Measurements from ENCODE around the gene IFNAR1. TPM values are rescaled to one million over a fixed set of nuclear protein-coding genes. Genes with fewer than 3 reads are reported as not detected.

The IFNAR1 gene
- polyA plus RNA-seq, 2 of the 4 experiments (the other 2 are of a cell fraction): 14.1 to 14.2 TPM

DNA sequence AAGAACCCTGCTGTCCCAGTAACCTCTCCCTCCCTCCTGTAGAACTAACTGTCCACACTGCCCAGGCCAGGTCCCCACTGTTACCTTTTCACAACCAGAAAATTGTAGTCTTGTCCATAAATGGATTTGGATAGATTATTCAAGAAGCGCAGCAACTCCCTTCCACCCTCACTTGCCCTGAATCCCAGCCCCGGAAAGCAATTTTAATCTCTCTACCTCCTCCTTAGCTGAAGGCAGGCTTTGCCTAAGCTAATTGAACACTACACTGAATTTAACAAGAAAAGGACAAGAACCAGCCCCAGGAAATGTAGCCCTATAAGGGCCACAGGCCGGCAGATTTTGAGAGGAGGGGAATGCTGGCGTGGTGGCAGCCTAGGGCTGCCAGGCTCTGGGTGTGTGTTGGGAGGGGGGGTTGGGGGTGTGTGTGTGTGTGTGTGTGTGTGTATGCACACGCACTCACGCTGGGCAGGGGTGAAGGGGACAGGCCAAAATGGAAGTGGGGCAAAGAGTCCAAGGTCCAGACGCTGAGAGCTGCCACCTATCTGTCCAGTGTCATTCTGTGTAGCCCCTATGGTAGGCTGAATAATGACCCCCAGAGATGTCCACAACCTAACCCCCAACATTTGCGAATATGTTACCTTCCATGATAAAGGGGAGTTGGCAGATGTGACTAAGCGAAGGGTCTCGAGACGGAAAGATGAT, 67.7 kb downstream of the IFNAR1 start:
- Histone ChIP-seq H3K4me3 (no peak overlapping the region), H3K9me3 (no peaks in the 10 kb centered on the region), H3K4me2 (no peak overlapping the region), H3K27ac (no peak overlapping the region), H3K4me1 (no peaks in the 10 kb centered on the region)
- ATAC-seq (no peak), DNase-seq (ENCODE audit: low read depth in 1 of 2, low spot score in 1 of 2) (no peak), FAIRE-seq (no peak)
- no peak for TF ChIP-seq EP300 (IDR thresholded peaks at IDR 0.05)
- TF ChIP-seq POLR2A (IDR thresholded peaks at IDR 0.05; ENCODE audit: low read length): no peak
- TF ChIP-seq PHF8 (IDR thresholded peaks at IDR 0.05; ENCODE audit: borderline replicate concordance, low read depth): no peak
- WGBS (ENCODE audit: missing lambda C conversion rate): 76% methylated on average over 8 of the region's 11 CpGs
- ChIA-PET CTCF (no interaction called here), POLR2A (interaction anchor here (0.7 kb wide), 1 partner anchor 434 kb away, joined by 3 read pairs; no protein-coding TSS in a partner anchor)

DNA sequence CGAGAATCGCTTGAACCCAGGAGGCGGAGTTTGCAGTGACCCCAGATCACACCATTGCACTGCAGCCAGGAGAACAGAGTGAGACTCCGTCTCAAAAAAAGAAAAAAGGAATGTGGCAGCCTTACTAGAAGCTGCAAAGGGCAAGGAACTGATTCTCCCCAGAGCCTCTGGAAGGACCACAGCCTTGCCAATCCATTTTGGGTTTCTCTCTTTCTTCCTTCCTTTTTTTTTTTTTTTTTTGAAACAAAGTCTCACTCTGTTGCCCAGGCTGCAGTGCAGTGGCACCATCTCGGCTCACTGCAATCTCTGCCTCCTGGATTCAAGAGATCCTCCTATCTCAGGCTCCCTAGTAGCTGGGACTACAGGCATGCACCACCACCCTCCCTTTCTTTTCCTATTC, 68.6 kb downstream of the IFNAR1 start:
- no peak for TF ChIP-seq NPAS2 (CRISPR knock-in tag; IDR thresholded peaks at IDR 0.05; ENCODE audit: borderline replicate concordance)
- no peak for TF ChIP-seq SMC3 (IDR thresholded peaks at IDR 0.05)
- TF ChIP-seq, protein P1, sequence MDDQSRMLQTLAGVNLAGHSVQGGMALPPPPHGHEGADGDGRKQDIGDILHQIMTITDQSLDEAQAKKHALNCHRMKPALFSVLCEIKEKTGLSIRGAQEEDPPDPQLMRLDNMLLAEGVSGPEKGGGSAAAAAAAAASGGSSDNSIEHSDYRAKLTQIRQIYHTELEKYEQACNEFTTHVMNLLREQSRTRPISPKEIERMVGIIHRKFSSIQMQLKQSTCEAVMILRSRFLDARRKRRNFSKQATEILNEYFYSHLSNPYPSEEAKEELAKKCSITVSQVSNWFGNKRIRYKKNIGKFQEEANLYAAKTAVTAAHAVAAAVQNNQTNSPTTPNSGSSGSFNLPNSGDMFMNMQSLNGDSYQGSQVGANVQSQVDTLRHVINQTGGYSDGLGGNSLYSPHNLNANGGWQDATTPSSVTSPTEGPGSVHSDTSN (IDR thresholded peaks at IDR 0.05): no peak
- TF ChIP-seq, protein P2, sequence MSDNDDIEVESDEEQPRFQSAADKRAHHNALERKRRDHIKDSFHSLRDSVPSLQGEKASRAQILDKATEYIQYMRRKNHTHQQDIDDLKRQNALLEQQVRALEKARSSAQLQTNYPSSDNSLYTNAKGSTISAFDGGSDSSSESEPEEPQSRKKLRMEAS (IDR thresholded peaks at IDR 0.05): no peak
- TF ChIP-seq HDAC2 (IDR thresholded peaks at IDR 0.05): no peak
- TF ChIP-seq ESRRA (IDR thresholded peaks at IDR 0.05; ENCODE audit: borderline replicate concordance, low read length): no peak
- TF ChIP-seq CHD2 (IDR thresholded peaks at IDR 0.05; ENCODE audit: low read length, partially characterized antibody): no peak
- no peak for TF ChIP-seq KDM1A (IDR thresholded peaks at IDR 0.05; ENCODE audit: low read depth)
- TF ChIP-seq, protein P3, sequence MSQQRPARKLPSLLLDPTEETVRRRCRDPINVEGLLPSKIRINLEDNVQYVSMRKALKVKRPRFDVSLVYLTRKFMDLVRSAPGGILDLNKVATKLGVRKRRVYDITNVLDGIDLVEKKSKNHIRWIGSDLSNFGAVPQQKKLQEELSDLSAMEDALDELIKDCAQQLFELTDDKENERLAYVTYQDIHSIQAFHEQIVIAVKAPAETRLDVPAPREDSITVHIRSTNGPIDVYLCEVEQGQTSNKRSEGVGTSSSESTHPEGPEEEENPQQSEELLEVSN (IDR thresholded peaks at IDR 0.05; ENCODE audit: borderline replicate concordance, low read depth): no peak
- no peak for TF ChIP-seq MAFK (IDR thresholded peaks at IDR 0.05; ENCODE audit: partially characterized antibody)
- TF ChIP-seq, protein P4, sequence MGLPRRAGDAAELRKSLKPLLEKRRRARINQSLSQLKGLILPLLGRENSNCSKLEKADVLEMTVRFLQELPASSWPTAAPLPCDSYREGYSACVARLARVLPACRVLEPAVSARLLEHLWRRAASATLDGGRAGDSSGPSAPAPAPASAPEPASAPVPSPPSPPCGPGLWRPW (IDR thresholded peaks at IDR 0.05): no peak
- TF ChIP-seq EHF (CRISPR knock-in tag; IDR thresholded peaks at IDR 0.05): no peak
- TF ChIP-seq RNF2 (IDR thresholded peaks at IDR 0.05; ENCODE audit: borderline replicate concordance, low read depth): no peak
- TF ChIP-seq, protein P5, sequence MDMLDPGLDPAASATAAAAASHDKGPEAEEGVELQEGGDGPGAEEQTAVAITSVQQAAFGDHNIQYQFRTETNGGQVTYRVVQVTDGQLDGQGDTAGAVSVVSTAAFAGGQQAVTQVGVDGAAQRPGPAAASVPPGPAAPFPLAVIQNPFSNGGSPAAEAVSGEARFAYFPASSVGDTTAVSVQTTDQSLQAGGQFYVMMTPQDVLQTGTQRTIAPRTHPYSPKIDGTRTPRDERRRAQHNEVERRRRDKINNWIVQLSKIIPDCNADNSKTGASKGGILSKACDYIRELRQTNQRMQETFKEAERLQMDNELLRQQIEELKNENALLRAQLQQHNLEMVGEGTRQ (IDR thresholded peaks at IDR 0.05): no peak
- no peak for TF ChIP-seq MAZ (IDR thresholded peaks at IDR 0.05; ENCODE audit: borderline replicate concordance, low read depth, low read length)
- TF ChIP-seq HOXB5 (CRISPR knock-in tag; IDR thresholded peaks at IDR 0.05): no peak
- TF ChIP-seq POLR2AphosphoS2 (conservative IDR thresholded peaks at IDR 0.05; ENCODE audit: low read length): no peak
- TF ChIP-seq, protein P6, sequence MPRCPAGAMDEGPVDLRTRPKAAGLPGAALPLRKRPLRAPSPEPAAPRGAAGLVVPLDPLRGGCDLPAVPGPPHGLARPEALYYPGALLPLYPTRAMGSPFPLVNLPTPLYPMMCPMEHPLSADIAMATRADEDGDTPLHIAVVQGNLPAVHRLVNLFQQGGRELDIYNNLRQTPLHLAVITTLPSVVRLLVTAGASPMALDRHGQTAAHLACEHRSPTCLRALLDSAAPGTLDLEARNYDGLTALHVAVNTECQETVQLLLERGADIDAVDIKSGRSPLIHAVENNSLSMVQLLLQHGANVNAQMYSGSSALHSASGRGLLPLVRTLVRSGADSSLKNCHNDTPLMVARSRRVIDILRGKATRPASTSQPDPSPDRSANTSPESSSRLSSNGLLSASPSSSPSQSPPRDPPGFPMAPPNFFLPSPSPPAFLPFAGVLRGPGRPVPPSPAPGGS (IDR thresholded peaks at IDR 0.05): no peak
- Histone ChIP-seq H3K9me3 (no peaks in the 10 kb centered on the region), H3K27ac (no peak overlapping the region), H3K4me2 (no peak overlapping the region), H3K4me1 (no peaks in the 10 kb centered on the region), H3K4me3 (no peak overlapping the region)
- POLR2A ChIA-PET: no interaction called here
- 81% methylated on average over 5 of the region's 5 CpGs for WGBS (ENCODE audit: missing lambda C conversion rate)
- DNase-seq (ENCODE audit: low read depth in 1 of 2, low spot score in 1 of 2) (no peak), FAIRE-seq (no peak), ATAC-seq (no peak)
- CTCF ChIA-PET: interaction anchor here (0.6 kb wide), 1 partner anchor 39 kb away, joined by 3 read pairs; no protein-coding TSS in a partner anchor
